MM.1S (cell line): ENCODE measurements around the gene NFAM1.

ENCODE experiments used
- DNase-seq: peaks from one replicate; pipeline ENCODE4 v3.0.0-alpha.2; 2015
- H2AFZ ChIP-seq: fragments of 300-600 bp; sonication (generic); 2 replicates; pipeline ENCODE4 v1.6.0; 2016; ENCODE audit warnings: antibody characterized with exemption, low read length
- H3F3A ChIP-seq: fragments of 300-600 bp; sonication (generic); 2 replicates; pipeline ENCODE4 v1.6.1; 2016; ENCODE audit warnings: mild to moderate bottlenecking, antibody characterized with exemption, low read length, moderate library complexity, mixed read lengths; ENCODE audit not compliant: insufficient read depth
- H3K27ac ChIP-seq: fragments of 300-600 bp; sonication (generic); 2 replicates; pipeline ENCODE4 v1.5.1; 2016; ENCODE audit warnings: mild to moderate bottlenecking, low read length
- H3K27me3 ChIP-seq: fragments of 300-600 bp; sonication (generic); replicated peaks from 2 replicates; pipeline ENCODE4 v1.6.0; 2016; ENCODE audit warnings: low read length; ENCODE audit not compliant: insufficient read depth
- H3K36me3 ChIP-seq: fragments of 300-600 bp; sonication (generic); replicated peaks from 2 replicates; pipeline ENCODE4 v1.6.1; 2016; ENCODE audit warnings: mild to moderate bottlenecking, low read length, mixed read lengths; ENCODE audit not compliant: insufficient read depth
- H3K4me1 ChIP-seq: fragments of 300-600 bp; sonication (generic); 2 replicates; pipeline ENCODE4 v1.6.1; 2016; ENCODE audit warnings: low read length, mixed read lengths
- H3K4me2 ChIP-seq: fragments of 300-600 bp; sonication (generic); 2 replicates; pipeline ENCODE4 v1.6.0; 2016; ENCODE audit warnings: low read depth, low read length
- H3K4me3 ChIP-seq: fragments of 300-600 bp; sonication (generic); 2 replicates; pipeline ENCODE4 v1.5.1; 2016; ENCODE audit warnings: low read length, mixed read lengths
- H3K79me2 ChIP-seq: fragments of 300-600 bp; sonication (generic); 2 replicates; pipeline ENCODE4 v1.6.1; 2016; ENCODE audit warnings: mixed run types, low read length, mixed read lengths
- H3K9ac ChIP-seq: fragments of 300-600 bp; sonication (generic); 2 replicates; pipeline ENCODE4 v1.6.1; 2016; ENCODE audit warnings: low read length, mixed read lengths
- H3K9me2 ChIP-seq: fragments of 300-600 bp; sonication (generic); replicated peaks from 2 replicates; pipeline ENCODE4 v1.6.1; 2016; ENCODE audit warnings: mild to moderate bottlenecking, low read length, mixed read lengths; ENCODE audit not compliant: insufficient read depth
- H3K9me3 ChIP-seq: fragments of 300-600 bp; sonication (generic); replicated peaks from 2 replicates; pipeline ENCODE4 v1.6.1; 2016; ENCODE audit warnings: mild to moderate bottlenecking, low read length, mixed read lengths; ENCODE audit not compliant: insufficient read depth
- H4K20me1 ChIP-seq: fragments of 300-600 bp; sonication (generic); 2 replicates; pipeline ENCODE4 v1.6.1; 2016; ENCODE audit warnings: mild to moderate bottlenecking, low read length, moderate library complexity, mixed read lengths; ENCODE audit not compliant: insufficient read depth
- CTCF ChIP-seq: fragments of 300-600 bp; sonication (generic); IDR thresholded peaks from 2 replicates; pipeline ENCODE4 v1.5.1; 2016; ENCODE audit warnings: antibody characterized with exemption, low read length, mixed read lengths
- EZH2 ChIP-seq: fragments of 300-600 bp; sonication (generic); optimal IDR thresholded peaks from 2 replicates; pipeline ENCODE3; 2017; ENCODE audit warnings: low read depth, mild to moderate bottlenecking, antibody characterized with exemption, low read length, mixed read lengths
- EZH2phosphoT487 ChIP-seq: fragments of 300-600 bp; sonication (generic); IDR thresholded peaks from 2 replicates; pipeline ENCODE4 v1.6.1; 2018; ENCODE audit warnings: antibody characterized with exemption, low read length

NFAM1 gene

GRCh38 chr22:42439821-42440674 is 7.8 kb upstream of the NFAM1 start:
- Histone ChIP-seq H3K4me2 (peak overlapping the region; percentile 37; the same call in 1 of the 2 replicates), H3K9ac (no peak overlapping the region), H3K27me3 (peaks cover 12% of the 10 kb centered on the region), H3K9me2 (no peaks in the 10 kb centered on the region), H3K27ac (no peak overlapping the region), H3K9me3 (no peaks in the 10 kb centered on the region), H3F3A (peaks cover 9% of the 10 kb centered on the region; the same call in 1 of the 2 replicates), H3K4me1 (peaks cover 15% of the 10 kb centered on the region), H4K20me1 (no peaks in the 10 kb centered on the region), H3K4me3 (no peak overlapping the region), H3K36me3 (no peaks in the 10 kb centered on the region), H3K79me2 (no peaks in the 10 kb centered on the region), H2AFZ (peak overlapping the region; percentile 7)
- DNase-seq: no peak
- no peak for TF ChIP-seq EZH2

DNA sequence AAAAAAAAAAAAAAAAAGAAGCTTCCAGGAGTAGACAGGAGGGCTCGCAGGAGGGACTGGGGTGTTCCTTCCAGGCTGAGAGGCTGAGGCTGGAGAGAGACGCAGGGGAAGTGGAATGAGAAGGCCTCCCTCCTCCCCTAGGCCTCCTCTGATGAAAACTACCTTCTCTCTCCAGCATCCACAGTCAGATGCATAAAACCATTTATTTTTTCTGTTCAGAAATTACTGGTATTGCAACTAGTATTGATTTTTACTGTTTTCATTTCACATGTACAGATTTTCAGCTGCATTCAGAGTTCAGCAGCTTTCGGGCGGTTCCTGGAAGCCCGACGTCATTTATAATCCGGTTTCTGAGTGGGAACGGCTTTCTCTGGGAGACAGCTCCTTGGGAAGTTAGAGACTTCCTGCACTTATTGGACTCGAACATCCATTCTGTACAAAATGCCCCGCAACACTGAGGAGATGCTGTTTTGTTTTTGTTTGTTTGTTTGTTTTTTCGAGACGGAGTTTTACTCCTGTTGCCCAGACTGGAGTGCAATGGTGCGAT is 6.9 kb upstream of the NFAM1 start:
- H3K79me2 ChIP-seq: no peaks in the 10 kb centered on the region
- peaks cover 16% of the 10 kb centered on the region for H3K27me3 ChIP-seq
- H3K9me2 ChIP-seq: no peaks in the 10 kb centered on the region
- no peak overlapping the region for H3K9ac ChIP-seq
- no peak overlapping the region for H3K27ac ChIP-seq
- H3K4me1 ChIP-seq: peaks cover 5% of the 10 kb centered on the region; the same call in 1 of the 2 replicates
- H3K4me3 ChIP-seq: no peak overlapping the region
- H3K36me3 ChIP-seq: no peaks in the 10 kb centered on the region
- H3F3A ChIP-seq: peaks cover 9% of the 10 kb centered on the region; the same call in 1 of the 2 replicates
- TF ChIP-seq CTCF: no peak
- TF ChIP-seq EZH2phosphoT487: no peak
- no peak for TF ChIP-seq EZH2
- H3K4me2 ChIP-seq: no peak overlapping the region; the same call in 1 of the 2 replicates
- DNase-seq: no peak
- H3K9me3 ChIP-seq: no peaks in the 10 kb centered on the region
- no peaks in the 10 kb centered on the region for H4K20me1 ChIP-seq
- 0 out of 2 replicates have a peak overlapping the region, but pooled peaks have one; percentile 7 for H2AFZ ChIP-seq

DNA sequence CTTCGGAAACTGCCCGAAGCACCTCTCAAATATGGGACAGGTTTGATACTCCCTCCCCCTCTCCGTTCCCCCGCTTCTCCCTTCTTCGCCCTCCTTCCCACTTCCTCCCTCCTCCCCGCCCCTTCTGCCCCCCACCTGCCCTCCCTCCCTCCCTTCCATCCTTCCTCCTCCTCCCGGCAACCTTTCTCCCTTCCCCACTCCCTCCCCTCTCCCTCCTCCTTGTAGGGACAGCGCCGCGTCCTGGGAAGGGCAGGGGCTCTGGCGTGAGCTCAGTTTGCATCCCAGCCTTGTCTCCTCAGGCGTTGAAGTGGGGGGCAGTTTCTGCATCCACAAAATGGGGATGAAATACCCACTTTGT is 6.1 kb upstream of the NFAM1 start:
- Histone ChIP-seq H3K9me2 (no peaks in the 10 kb centered on the region), H3K4me1 (peaks cover 5% of the 10 kb centered on the region; the same call in 1 of the 2 replicates), H3F3A (peaks cover 9% of the 10 kb centered on the region; the same call in 1 of the 2 replicates), H3K4me3 (peak overlapping the region; percentile 70), H3K9ac (no peak overlapping the region), H3K36me3 (no peaks in the 10 kb centered on the region), H3K27ac (no peak overlapping the region), H3K27me3 (peaks cover 24% of the 10 kb centered on the region), H3K79me2 (no peaks in the 10 kb centered on the region), H3K4me2 (peak overlapping the region; percentile 96), H2AFZ (peak overlapping the region; percentile 82), H3K9me3 (no peaks in the 10 kb centered on the region), H4K20me1 (no peaks in the 10 kb centered on the region)
- DNase-seq: no peak
- TF ChIP-seq CTCF (no peak), EZH2 (no peak), EZH2phosphoT487 (no peak)
